KMS-11 (cell line): ENCODE data around the gene ACSS1.

Source experiments
- H2AFZ ChIP-seq: fragments of 200-600 bp; sonication (generic); 2 replicates; pipeline ENCODE4 v1.6.1; 2016; ENCODE audit warnings: antibody characterized with exemption, mixed run types, low read depth
- H3K27ac ChIP-seq: fragments of 200-600 bp; sonication (generic); 2 replicates; pipeline ENCODE4 v1.6.1; 2016; ENCODE audit warnings: mild to moderate bottlenecking, mixed run types
- H3K27me3 ChIP-seq: fragments of 200-600 bp; sonication (generic); 2 replicates; pipeline ENCODE4 v1.6.1; 2017; ENCODE audit warnings: mild to moderate bottlenecking, low read depth, mixed run types, moderate library complexity; ENCODE audit not compliant: insufficient read depth
- H3K36me3 ChIP-seq: fragments of 200-600 bp; sonication (generic); 2 replicates; pipeline ENCODE4 v1.6.1; 2017; ENCODE audit warnings: mild to moderate bottlenecking, mixed run types; ENCODE audit not compliant: insufficient read depth
- H3K4me1 ChIP-seq: fragments of 200-600 bp; sonication (generic); 2 replicates; pipeline ENCODE4 v1.6.1; 2016; ENCODE audit warnings: mild to moderate bottlenecking, low read depth, mixed run types; ENCODE audit not compliant: poor library complexity, severe bottlenecking
- H3K4me2 ChIP-seq: fragments of 200-600 bp; sonication (generic); 2 replicates; pipeline ENCODE4 v1.7.0; 2016; ENCODE audit warnings: mild to moderate bottlenecking, mixed run types
- H3K4me3 ChIP-seq: fragments of 200-600 bp; sonication (generic); IDR thresholded peaks from 2 replicates; pipeline ENCODE4 v1.6.1; 2017; ENCODE audit warnings: low read depth, low read length, mixed read lengths; ENCODE audit not compliant: insufficient read depth
- H3K79me2 ChIP-seq: fragments of 200-600 bp; sonication (generic); 2 replicates; pipeline ENCODE4 v1.6.1; 2016; ENCODE audit warnings: low read depth, mixed run types; ENCODE audit not compliant: insufficient read depth
- H3K9ac ChIP-seq: fragments of 200-600 bp; sonication (generic); 2 replicates; pipeline ENCODE4 v1.6.1; 2016; ENCODE audit warnings: mild to moderate bottlenecking, mixed run types
- H4K20me1 ChIP-seq: fragments of 200-600 bp; sonication (generic); 2 replicates; pipeline ENCODE4 v1.6.1; 2016; ENCODE audit warnings: mild to moderate bottlenecking, mixed run types; ENCODE audit not compliant: insufficient read depth
- CTCF ChIP-seq: fragments of 200-600 bp; sonication (generic); conservative IDR thresholded peaks from 2 replicates; pipeline ENCODE4 v1.6.1; 2017; ENCODE audit warnings: low read depth, mild to moderate bottlenecking, antibody characterized with exemption, low read length, moderate library complexity, mixed read lengths

The ACSS1 gene

GRCh38 chr20:25058051-25058846 is at the start of gene ACSS1:
ACSS1 (minus strand) TSS chr20:25058139; CDS start chr20:25058102, 37 bp downstream.
- H3K4me1 ChIP-seq, result peaks cover 28% of the 10 kb centered on the region
- peaks cover 9% of the 10 kb centered on the region; the same call in 1 of the 2 replicates for H3K79me2 ChIP-seq
- peak within 1 kb of the TSS; percentile 67 for H3K27ac ChIP-seq
- H3K4me3 ChIP-seq, result no peak within 1 kb of the TSS
- H3K27me3 ChIP-seq, result no peaks in the 10 kb centered on the region
- no peaks in the 10 kb centered on the region for H3K36me3 ChIP-seq
- peak within 1 kb of the TSS; percentile 72 for H3K4me2 ChIP-seq
- no peak for TF ChIP-seq CTCF
- no peaks in the 10 kb centered on the region for H4K20me1 ChIP-seq
- H2AFZ ChIP-seq, result peak within 1 kb of the TSS; percentile 71
- H3K9ac ChIP-seq, result peak within 1 kb of the TSS; percentile 78

GRCh38 chr20:25103526-25103925 is 45.6 kb upstream of the ACSS1 start:
- Histone ChIP-seq H3K4me2 (no peak overlapping the region), H3K79me2 (no peaks in the 10 kb centered on the region), H3K27me3 (no peaks in the 10 kb centered on the region)

GRCh38 chr20:25100914-25101313 is 43.0 kb upstream of the ACSS1 start:
- Histone ChIP-seq H3K79me2 (no peaks in the 10 kb centered on the region), H3K36me3 (no peaks in the 10 kb centered on the region), H4K20me1 (no peaks in the 10 kb centered on the region), H3K9ac (no peak overlapping the region), H3K4me2 (no peak overlapping the region), H2AFZ (no peak overlapping the region), H3K4me3 (no peak overlapping the region), H3K27me3 (no peaks in the 10 kb centered on the region), H3K4me1 (no peaks in the 10 kb centered on the region), H3K27ac (no peak overlapping the region)
- no peak for TF ChIP-seq CTCF

More at GRCh38 chr20:25103526-25103925, 45.6 kb upstream of the ACSS1 start:
- H3K27ac ChIP-seq, result no peak overlapping the region
- H4K20me1 ChIP-seq, result no peaks in the 10 kb centered on the region
- H2AFZ ChIP-seq, result no peak overlapping the region
- no peak for TF ChIP-seq CTCF
- no peaks in the 10 kb centered on the region for H3K36me3 ChIP-seq
- no peak overlapping the region for H3K9ac ChIP-seq
- H3K4me1 ChIP-seq, result no peaks in the 10 kb centered on the region
- no peak overlapping the region for H3K4me3 ChIP-seq

GRCh38 chr20:25099601-25100140 is 41.7 kb upstream of the ACSS1 start:
- TF ChIP-seq CTCF, result no peak
- H4K20me1 ChIP-seq, result no peaks in the 10 kb centered on the region
- H3K79me2 ChIP-seq, result no peaks in the 10 kb centered on the region
- H3K27me3 ChIP-seq, result no peaks in the 10 kb centered on the region
- H3K36me3 ChIP-seq, result no peaks in the 10 kb centered on the region
- no peaks in the 10 kb centered on the region for H3K4me1 ChIP-seq
- H3K9ac ChIP-seq, result no peak overlapping the region
- no peak overlapping the region for H2AFZ ChIP-seq
- H3K4me3 ChIP-seq, result no peak overlapping the region
- no peak overlapping the region for H3K27ac ChIP-seq
- H3K4me2 ChIP-seq, result no peak overlapping the region
